Thoracic aorta (tissue), 2 donors: ENCODE results near the gene ZNF578. TPM values are rescaled to one million over a fixed set of nuclear protein-coding genes. Genes with fewer than 3 reads are reported as not detected.
"Not testable (repeated sequence)": the region's sequence is repeated elsewhere in the genome, so short reads cannot be mapped to it uniquely, and the experiment has no call there.

ENCODE experiments used
- ATAC-seq: fragments of 150-250 bp; one replicate; pipeline ENCODE4 v1.8.0; 2017; ENCODE audit warnings: low read depth; ENCODE audit not compliant: insufficient number of reproducible peaks, low FRiP score
- DNase-seq: peaks from one replicate; pipeline ENCODE4 v3.0.0-alpha.2; 2020; ENCODE audit warnings: low spot score
- H3K27ac ChIP-seq, 2 donors: fragments of 200-600 bp; sonication (generic); 1 replicate in 1 of 2; 2 replicates in 1 of 2; pipeline ENCODE4 v1.5.1; 2016; ENCODE audit warnings: mild to moderate bottlenecking in 2 of 2, moderate library complexity in 2 of 2
- H3K27me3 ChIP-seq: fragments of 200-600 bp; sonication (generic); replicated peaks from 2 replicates; pipeline ENCODE4 v1.6.0; 2016; ENCODE audit warnings: mild to moderate bottlenecking; ENCODE audit not compliant: insufficient read depth
- H3K36me3 ChIP-seq: fragments of 200-600 bp; sonication (generic); one replicate; pipeline ENCODE4 v1.5.1; 2016
- H3K4me1 ChIP-seq, 2 donors: fragments of 200-600 bp; sonication (generic); 1 replicate in 1 of 2; 2 replicates in 1 of 2; pipeline versions ENCODE4 v1.5.1 to v1.6.0; 2016; ENCODE audit warnings: low read depth in 2 of 2, mild to moderate bottlenecking in 1 of 2; ENCODE audit not compliant: control insufficient read depth in 1 of 2
- H3K4me3 ChIP-seq: fragments of 200-600 bp; sonication (generic); 2 replicates; pipeline ENCODE4 v1.5.1; 2016; ENCODE audit warnings: mild to moderate bottlenecking
- H3K9me3 ChIP-seq: fragments of 200-600 bp; sonication (generic); 2 replicates; pipeline ENCODE4 v1.5.1; 2016
- total RNA-seq, 2 donors: library from RNA; depleted of rRNA; stranded (reverse); fragments of >200 nt; gene quantifications; one replicate each; pipeline versions ENCODE4 v1.1.0 to v1.2.3, GENCODE V29; 2016
- TF ChIP-seq, protein P1 (sequence below): fragments of 200-600 bp; sonication (generic); IDR thresholded peaks from one replicate; pipeline ENCODE4 v1.5.1; 2019; ENCODE audit warnings: antibody characterized with exemption

Gene ZNF578
- total RNA-seq, 2 donors from 2014 or later = 0.41 to 4.7 TPM

DNA sequence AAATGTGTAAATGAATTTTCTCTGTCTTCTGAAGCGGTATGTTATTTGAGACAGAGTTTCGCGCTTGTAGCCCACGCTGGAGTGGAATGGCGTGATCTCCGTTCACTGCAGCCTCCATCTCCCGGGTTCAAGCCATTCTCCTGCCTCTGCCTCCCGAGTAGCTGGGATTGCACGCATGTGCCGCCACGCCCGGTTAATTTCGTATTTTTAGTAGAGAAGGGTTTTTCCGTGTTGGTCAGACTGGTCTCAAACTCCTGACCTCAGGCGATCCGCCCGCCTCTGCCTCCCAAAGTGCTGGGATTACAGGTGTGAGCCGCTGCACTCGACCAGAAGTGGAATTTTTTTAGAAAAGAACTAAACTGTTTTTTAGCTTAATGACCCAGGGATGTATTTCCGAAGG lies 70.7 kb downstream of the ZNF578 start:
- ATAC-seq (no peak), DNase-seq (no peak)
- TF ChIP-seq, protein P1, sequence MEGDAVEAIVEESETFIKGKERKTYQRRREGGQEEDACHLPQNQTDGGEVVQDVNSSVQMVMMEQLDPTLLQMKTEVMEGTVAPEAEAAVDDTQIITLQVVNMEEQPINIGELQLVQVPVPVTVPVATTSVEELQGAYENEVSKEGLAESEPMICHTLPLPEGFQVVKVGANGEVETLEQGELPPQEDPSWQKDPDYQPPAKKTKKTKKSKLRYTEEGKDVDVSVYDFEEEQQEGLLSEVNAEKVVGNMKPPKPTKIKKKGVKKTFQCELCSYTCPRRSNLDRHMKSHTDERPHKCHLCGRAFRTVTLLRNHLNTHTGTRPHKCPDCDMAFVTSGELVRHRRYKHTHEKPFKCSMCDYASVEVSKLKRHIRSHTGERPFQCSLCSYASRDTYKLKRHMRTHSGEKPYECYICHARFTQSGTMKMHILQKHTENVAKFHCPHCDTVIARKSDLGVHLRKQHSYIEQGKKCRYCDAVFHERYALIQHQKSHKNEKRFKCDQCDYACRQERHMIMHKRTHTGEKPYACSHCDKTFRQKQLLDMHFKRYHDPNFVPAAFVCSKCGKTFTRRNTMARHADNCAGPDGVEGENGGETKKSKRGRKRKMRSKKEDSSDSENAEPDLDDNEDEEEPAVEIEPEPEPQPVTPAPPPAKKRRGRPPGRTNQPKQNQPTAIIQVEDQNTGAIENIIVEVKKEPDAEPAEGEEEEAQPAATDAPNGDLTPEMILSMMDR = no peak
- Histone ChIP-seq H3K4me1 (peaks cover 7 to 9% of the 10 kb centered on the region in 2 donors), H3K36me3 (no peaks in the 10 kb centered on the region), H3K27ac (no peak overlapping the region), H3K9me3 (no peaks in the 10 kb centered on the region), H3K4me3 (no peak overlapping the region), H3K27me3 (no peaks in the 10 kb centered on the region)

DNA sequence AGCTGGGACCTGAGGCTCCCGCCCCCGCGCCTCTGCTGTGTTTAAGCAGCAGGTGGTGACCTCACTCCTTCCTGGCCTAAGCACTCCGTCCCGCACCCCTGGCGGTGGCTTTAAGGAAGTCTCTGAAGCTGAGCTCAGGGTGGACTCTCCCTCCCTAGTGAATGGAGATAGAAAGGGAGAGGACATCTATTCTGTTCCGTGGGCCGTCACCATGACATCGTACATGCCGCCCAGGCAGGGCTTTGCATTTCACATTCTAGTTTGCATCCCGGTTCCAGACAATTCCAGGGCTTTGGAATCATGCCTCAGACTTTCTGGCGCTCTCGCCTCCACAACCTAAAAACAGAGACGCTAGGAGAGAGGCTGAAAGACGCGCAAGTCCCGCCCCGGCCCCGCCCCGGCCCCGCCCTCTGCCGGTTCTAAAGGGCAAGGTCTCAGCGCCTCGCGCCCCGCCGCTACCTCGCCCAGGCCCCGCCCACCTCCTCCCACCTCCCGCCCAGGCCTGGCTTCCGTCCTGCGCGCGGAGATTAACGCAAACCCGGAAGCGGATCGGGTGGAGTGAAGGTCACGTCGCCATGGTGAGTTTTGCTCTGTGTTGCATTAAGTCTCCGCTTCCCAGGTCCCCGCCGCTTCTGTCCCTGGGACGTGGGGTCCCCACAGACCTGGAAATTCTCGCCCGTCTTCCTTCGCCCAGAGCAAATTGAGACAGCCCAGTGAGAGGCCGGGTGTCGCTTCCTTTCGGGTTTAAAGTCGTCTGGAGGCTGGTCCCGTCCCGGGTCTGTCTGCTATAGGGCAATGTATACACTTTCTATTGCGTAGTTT lies 74.0 kb downstream of the ZNF578 start, which contains the start of gene ZNF808:
TSS of gene ZNF808 (plus strand) at position 535 of the 822 bp plus-strand sequence. CDS start 15,617 bp downstream, outside the sequence.
- H3K27me3 ChIP-seq = no peaks in the 10 kb centered on the region
- H3K9me3 ChIP-seq = no peaks in the 10 kb centered on the region
- TF ChIP-seq, protein P1 = peak; percentile 74
- ATAC-seq (peak; percentile 96), DNase-seq (peak; percentile 88)
- H3K27ac ChIP-seq = peak within 1 kb of the TSS; percentile 89 to 96
- peaks cover 7 to 9% of the 10 kb centered on the region in 2 donors for H3K4me1 ChIP-seq
- H3K4me3 ChIP-seq = peak within 1 kb of the TSS; percentile 84
- no peaks in the 10 kb centered on the region for H3K36me3 ChIP-seq

DNA sequence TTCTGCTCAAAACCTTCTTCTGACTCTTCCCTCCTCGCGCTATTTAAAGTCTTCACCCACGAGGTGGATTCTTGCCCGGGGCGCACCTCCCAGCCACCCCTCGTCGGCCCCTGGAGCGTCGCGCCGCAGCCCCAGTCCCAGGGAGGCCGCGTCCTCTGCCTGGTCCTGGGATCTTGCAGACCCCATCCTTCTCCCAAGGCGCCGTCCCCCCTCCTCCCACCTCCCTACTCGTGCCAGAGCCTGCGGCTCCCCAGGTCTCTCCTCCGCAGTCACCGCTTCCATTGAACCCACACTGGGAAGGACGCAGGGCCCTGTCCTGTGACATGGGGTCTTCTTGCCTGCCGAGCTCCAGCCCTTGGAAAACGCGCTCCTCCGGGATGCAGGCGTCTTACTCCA lies 74.6 kb downstream of the ZNF578 start:
- Histone ChIP-seq H3K4me3 (peak overlapping the region; percentile 84), H3K9me3 (no peaks in the 10 kb centered on the region), H3K36me3 (no peaks in the 10 kb centered on the region), H3K27me3 (no peaks in the 10 kb centered on the region), H3K4me1 (peaks cover 7 to 9% of the 10 kb centered on the region in 2 donors), H3K27ac (peak overlapping the region; percentile 79 to 96)
- TF ChIP-seq, protein P1 = no peak
- ATAC-seq = no peak
- no peak for DNase-seq

DNA sequence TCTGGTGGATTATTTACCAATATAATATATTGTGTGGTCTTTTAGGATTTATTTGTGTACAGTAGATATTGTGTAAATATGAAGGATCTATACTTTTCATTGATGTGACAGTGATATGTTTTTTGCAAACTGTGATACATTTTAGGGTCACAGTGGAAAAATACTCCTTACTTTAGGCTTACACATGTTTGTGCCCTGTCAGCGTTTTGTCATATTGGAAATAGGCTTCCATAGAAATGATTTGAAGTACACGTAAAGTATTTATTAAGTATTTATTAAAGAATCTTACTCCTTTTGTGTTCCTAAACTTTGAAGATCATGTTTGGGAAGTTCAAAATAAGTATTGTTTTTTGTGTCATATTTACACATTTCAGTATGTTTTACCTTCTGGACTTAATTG lies 79.1 kb downstream of the ZNF578 start:
- H3K27ac ChIP-seq = no peak overlapping the region
- DNase-seq (no peak), ATAC-seq (no peak)
- peaks cover 18 to 23% of the 10 kb centered on the region in 2 donors for H3K4me1 ChIP-seq
- TF ChIP-seq, protein P1 = no peak
- H3K9me3 ChIP-seq = no peaks in the 10 kb centered on the region
- no peak overlapping the region for H3K4me3 ChIP-seq
- no peaks in the 10 kb centered on the region for H3K27me3 ChIP-seq
- no peaks in the 10 kb centered on the region for H3K36me3 ChIP-seq

DNA sequence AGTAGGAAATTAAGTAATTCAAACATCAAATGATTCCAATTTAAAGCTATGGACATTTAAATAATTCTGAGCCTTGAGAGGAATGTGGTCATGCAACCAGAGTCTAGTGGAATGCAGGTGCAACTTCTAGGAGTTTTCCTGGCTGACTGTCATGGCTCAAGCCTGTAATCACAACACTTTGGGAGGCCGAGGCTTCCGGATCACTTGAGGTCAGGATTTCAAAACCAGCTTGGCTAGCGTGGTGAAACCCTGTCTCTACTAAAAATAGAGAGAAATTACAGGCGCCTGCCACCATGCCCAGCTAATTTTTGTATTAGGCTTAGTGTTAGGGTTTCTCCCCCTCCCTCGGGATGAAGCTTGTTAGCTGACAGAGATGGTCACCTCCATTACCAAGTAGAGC lies 80.5 kb downstream of the ZNF578 start:
- no peaks in the 10 kb centered on the region for H3K9me3 ChIP-seq
- TF ChIP-seq, protein P1 = no peak
- DNase-seq (no peak), ATAC-seq (no peak)
- peaks cover 9 to 16% of the 10 kb centered on the region in 2 donors for H3K4me1 ChIP-seq
- H3K36me3 ChIP-seq = no peaks in the 10 kb centered on the region
- H3K4me3 ChIP-seq = no peak overlapping the region
- H3K27ac ChIP-seq = peak overlapping the region in 1 of 2 donors; percentile 83
- no peaks in the 10 kb centered on the region for H3K27me3 ChIP-seq

DNA sequence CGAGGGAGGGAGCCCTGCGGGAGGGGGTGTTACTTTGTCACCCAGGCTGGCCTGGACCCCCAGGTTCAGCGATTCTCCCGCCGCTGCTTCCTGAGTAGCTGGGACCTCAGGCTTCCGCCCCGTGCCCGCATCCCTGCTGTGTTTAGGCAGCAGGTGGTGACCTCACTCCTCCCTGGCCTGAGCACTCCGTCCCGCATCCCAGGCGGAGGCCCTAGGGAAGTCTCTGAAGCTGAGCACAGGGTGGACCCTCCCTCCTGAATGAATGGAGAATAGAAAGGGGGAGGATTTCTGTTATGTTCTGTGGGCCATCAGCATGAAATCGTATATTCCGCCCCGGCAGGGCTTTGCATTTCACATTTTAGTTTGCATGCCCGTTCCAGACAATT lies 82.0 kb downstream of the ZNF578 start:
- not testable (repeated sequence) for H3K36me3 ChIP-seq, DNase-seq, ATAC-seq, H3K27me3 ChIP-seq, H3K9me3 ChIP-seq
- Histone ChIP-seq H3K4me3 (peak overlapping the region; percentile 77), H3K4me1 (peaks cover 9 to 16% of the 10 kb centered on the region in 2 donors), H3K27ac (peak overlapping the region; percentile 76 to 83)
